NCI-H2107 (cell line): Measurements from ENCODE around the gene DLG1.
"Not testable (repeated sequence)": the region's sequence is repeated elsewhere in the genome, so short reads cannot be mapped to it uniquely, and the experiment has no call there.

Experiments used
- DNase-seq: peaks from one replicate; lab custom pipeline; 2025; lab: John Stamatoyannopoulos, UW

Gene DLG1

GRCh38 chr3:197244751-197245150 lies 53.7 kb downstream of the DLG1 start:
- DNase-seq = no peak

- DNase-seq = no peak
Measured at GRCh38 chr3:197242784-197243432, 55.5 kb downstream of the DLG1 start.

- no peak for DNase-seq
Measured at GRCh38 chr3:197241173-197241572, 57.2 kb downstream of the DLG1 start.

- no peak for DNase-seq
Measured at GRCh38 chr3:197239857-197240256, 58.6 kb downstream of the DLG1 start.

- no peak for DNase-seq
Measured at GRCh38 chr3:197238842-197239241, 59.6 kb downstream of the DLG1 start.

GRCh38 chr3:197237897-197238296 lies 60.5 kb downstream of the DLG1 start:
- no peak for DNase-seq

GRCh38 chr3:197236362-197236761 lies 62.0 kb downstream of the DLG1 start:
- DNase-seq = no peak

- DNase-seq = no peak
Measured at GRCh38 chr3:197234947-197235914, 63.2 kb downstream of the DLG1 start.

GRCh38 chr3:197231321-197231720 lies 67.1 kb downstream of the DLG1 start:
- no peak for DNase-seq

GRCh38 chr3:197229836-197230235 lies 68.6 kb downstream of the DLG1 start:
- no peak for DNase-seq

- no peak for DNase-seq
Measured at GRCh38 chr3:197229178-197229577, 69.2 kb downstream of the DLG1 start.

- DNase-seq = no peak
Measured at GRCh38 chr3:197227780-197228574, 70.4 kb downstream of the DLG1 start.

GRCh38 chr3:197226179-197226578 lies 72.2 kb downstream of the DLG1 start:
- DNase-seq = no peak

- no peak for DNase-seq
Measured at GRCh38 chr3:197225579-197225978, 72.8 kb downstream of the DLG1 start.

- peak; percentile 62 for DNase-seq
Measured at GRCh38 chr3:197224034-197224444, 74.4 kb downstream of the DLG1 start.

- DNase-seq = no peak
Measured at GRCh38 chr3:197222937-197223370, 75.5 kb downstream of the DLG1 start.

GRCh38 chr3:197219619-197220018 lies 78.8 kb downstream of the DLG1 start:
- DNase-seq = no peak

- DNase-seq = no peak
Measured at GRCh38 chr3:197218210-197218609, 80.2 kb downstream of the DLG1 start.

GRCh38 chr3:197216914-197217313 lies 81.5 kb downstream of the DLG1 start:
- DNase-seq = no peak

- DNase-seq = no peak
Measured at GRCh38 chr3:197216169-197216860, 82.1 kb downstream of the DLG1 start.

GRCh38 chr3:197212290-197212689 lies 86.1 kb downstream of the DLG1 start:
- DNase-seq = no peak

GRCh38 chr3:197211698-197212097 lies 86.7 kb downstream of the DLG1 start:
- DNase-seq = not testable (repeated sequence)
